ENCODE measurements around the gene SVOPL.

DNA sequence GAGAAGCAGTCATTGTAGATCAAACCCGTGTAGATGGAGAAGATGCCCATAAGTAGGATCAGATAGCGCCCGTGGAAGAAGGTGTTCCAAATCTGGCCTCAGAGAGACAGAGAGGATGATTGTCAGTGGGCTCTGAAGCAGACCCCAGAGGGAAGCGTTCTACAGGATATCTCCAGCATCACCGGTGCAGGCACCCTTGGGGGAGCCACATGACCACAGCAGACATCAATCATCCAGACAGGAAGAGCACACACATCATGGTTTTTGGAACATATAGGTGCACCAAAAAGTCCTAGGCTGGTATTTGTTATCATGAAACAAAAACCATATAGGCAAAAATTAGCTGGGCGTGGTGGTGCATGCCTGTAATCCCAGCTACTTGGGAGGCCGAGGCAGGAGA is 44.0 kb upstream of the SVOPL start:
- TF ChIP-seq, protein P1, sequence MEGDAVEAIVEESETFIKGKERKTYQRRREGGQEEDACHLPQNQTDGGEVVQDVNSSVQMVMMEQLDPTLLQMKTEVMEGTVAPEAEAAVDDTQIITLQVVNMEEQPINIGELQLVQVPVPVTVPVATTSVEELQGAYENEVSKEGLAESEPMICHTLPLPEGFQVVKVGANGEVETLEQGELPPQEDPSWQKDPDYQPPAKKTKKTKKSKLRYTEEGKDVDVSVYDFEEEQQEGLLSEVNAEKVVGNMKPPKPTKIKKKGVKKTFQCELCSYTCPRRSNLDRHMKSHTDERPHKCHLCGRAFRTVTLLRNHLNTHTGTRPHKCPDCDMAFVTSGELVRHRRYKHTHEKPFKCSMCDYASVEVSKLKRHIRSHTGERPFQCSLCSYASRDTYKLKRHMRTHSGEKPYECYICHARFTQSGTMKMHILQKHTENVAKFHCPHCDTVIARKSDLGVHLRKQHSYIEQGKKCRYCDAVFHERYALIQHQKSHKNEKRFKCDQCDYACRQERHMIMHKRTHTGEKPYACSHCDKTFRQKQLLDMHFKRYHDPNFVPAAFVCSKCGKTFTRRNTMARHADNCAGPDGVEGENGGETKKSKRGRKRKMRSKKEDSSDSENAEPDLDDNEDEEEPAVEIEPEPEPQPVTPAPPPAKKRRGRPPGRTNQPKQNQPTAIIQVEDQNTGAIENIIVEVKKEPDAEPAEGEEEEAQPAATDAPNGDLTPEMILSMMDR (IDR thresholded peaks at IDR 0.05), result no peak
- no peak for TF ChIP-seq EZH2phosphoT487 (IDR thresholded peaks at IDR 0.05; ENCODE audit: borderline replicate concordance, low read depth)
- TF ChIP-seq GABPA (IDR thresholded peaks at IDR 0.05; ENCODE audit: low read depth), result no peak
- TF ChIP-seq MAX (IDR thresholded peaks at IDR 0.05; ENCODE audit: low read depth), result no peak
